ENCODE data around the gene INO80E.

DNA sequence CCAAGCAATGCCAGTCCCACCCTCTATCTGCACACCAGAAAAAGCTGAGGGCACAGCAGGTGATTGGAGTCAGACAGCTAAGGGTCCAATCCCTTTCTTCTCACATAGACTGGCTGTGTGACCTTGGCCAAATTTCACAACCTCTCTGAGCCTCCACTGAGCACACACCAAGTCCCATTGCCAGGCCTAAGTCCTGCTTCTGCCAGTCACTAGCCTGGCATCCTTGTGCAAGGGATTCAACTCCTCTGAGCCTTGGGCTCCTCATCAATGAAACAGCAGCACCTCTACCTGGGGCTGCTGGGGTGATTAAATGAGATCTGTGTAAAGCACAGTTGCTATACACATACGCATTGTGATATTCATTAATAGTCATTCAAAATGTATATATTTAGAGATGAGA is 50.5 kb downstream of the INO80E start:
- TF ChIP-seq POLR2A (IDR thresholded peaks at IDR 0.05; ENCODE audit: control extremely low read depth in 1 of 2, low read depth in 2 of 2, low read length in 2 of 2) (no peak), EZH2 (IDR thresholded peaks at IDR 0.05; ENCODE audit: low read depth, low read length, severe bottlenecking) (no peak), TEAD4 (IDR thresholded peaks at IDR 0.05; ENCODE audit: low read depth, low read length) (no peak), EP300 (IDR thresholded peaks at IDR 0.05; ENCODE audit: borderline replicate concordance in 1 of 2, low read depth in 2 of 2, low read length in 2 of 2) (no peak), RNF2 (IDR thresholded peaks at IDR 0.05; ENCODE audit: borderline replicate concordance, low read depth, low read length, missing control alignments, poor library complexity, severe bottlenecking) (no peak), HDAC6 (IDR thresholded peaks at IDR 0.05; ENCODE audit: low read depth, low read length) (no peak), CEBPB (IDR thresholded peaks at IDR 0.05; ENCODE audit: low read depth, low read length) (no peak), ZNF274 (IDR thresholded peaks at IDR 0.05; ENCODE audit: borderline replicate concordance, extremely low read depth, low read length) (no peak), TCF12 (IDR thresholded peaks at IDR 0.05; ENCODE audit: low read depth, low read length) (no peak)
- TF ChIP-seq, protein P1, sequence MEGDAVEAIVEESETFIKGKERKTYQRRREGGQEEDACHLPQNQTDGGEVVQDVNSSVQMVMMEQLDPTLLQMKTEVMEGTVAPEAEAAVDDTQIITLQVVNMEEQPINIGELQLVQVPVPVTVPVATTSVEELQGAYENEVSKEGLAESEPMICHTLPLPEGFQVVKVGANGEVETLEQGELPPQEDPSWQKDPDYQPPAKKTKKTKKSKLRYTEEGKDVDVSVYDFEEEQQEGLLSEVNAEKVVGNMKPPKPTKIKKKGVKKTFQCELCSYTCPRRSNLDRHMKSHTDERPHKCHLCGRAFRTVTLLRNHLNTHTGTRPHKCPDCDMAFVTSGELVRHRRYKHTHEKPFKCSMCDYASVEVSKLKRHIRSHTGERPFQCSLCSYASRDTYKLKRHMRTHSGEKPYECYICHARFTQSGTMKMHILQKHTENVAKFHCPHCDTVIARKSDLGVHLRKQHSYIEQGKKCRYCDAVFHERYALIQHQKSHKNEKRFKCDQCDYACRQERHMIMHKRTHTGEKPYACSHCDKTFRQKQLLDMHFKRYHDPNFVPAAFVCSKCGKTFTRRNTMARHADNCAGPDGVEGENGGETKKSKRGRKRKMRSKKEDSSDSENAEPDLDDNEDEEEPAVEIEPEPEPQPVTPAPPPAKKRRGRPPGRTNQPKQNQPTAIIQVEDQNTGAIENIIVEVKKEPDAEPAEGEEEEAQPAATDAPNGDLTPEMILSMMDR (IDR thresholded peaks at IDR 0.05; ENCODE audit: control extremely low read depth in 1 of 3, insufficient read depth in 1 of 3, low read depth in 1 of 3, low read length in 3 of 3), result no peak
